HuH-7 (cell line): ENCODE measurements around the gene PAPOLA.
"Not testable (repeated sequence)": the region's sequence is repeated elsewhere in the genome, so short reads cannot be mapped to it uniquely, and the experiment has no call there.

Experiments
- DNase-seq: peaks from one replicate; pipeline ENCODE4 v3.0.0; 2011; ENCODE audit warnings: low spot score

Gene PAPOLA

GRCh38 chr14:96502621-96503305 is 581 bp downstream of the PAPOLA start:
- no peak for DNase-seq

GRCh38 chr14:96503306-96503679 is 1.1 kb downstream of the PAPOLA start:
- no peak for DNase-seq

DNA sequence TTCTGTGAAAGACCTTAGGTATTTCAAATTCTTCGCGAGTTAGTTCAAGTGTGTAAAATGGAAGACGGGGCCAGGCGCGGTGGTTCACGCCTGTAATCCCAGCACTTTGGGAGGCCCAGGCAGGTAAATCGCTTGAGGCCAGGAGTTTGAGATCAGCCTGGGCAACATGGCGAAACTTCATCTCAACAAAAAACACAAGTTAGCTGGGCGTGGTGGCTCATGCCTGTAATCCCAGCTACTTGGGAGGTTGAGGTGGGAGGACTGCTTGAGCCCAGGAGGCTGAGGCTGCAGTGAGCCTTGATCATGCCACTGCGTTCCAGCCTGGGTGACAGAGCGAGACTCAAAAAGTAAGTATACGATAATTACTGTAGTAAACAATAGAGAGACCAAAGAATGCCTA is 2.2 kb downstream of the PAPOLA start:
- not testable (repeated sequence) for DNase-seq

DNA sequence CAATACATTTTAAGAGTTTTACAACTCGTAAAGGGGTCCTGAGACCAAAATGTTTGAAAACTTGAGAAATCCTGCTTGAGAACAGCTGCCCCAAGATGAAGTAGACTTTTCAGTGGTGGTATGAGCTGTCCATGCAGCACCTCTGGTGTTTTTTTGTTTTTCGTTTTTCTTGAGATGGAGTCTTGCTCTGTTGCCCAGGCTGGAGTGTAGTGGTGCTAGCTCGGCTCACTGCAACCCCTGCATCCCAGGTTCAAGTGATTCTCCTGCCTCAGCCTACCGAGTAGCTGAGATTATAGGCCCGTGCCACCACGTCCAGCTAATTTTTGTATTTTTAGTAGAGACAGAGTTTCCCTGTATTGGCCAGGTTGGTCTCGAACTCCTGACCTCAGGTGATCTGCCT is 5.5 kb downstream of the PAPOLA start:
- no peak for DNase-seq

DNA sequence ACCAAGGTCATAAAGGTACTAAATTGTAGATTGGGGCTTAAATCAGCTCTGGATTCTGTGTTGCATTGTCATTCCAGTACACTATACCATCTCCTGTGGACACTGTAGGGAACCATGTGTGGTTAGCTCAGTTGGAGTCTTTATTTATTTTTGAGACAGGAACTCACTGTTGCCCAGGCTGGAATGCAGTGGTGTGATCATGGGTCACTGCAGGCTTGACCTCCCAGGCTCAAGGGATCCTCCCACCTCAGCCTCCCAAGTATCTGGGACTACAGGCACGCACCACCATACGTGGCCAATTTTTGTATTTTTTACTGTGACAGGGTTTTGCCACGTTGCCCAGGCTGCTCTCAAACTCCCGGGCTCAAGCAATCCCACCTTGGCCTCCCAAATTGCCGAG is 6.7 kb downstream of the PAPOLA start:
- DNase-seq, result no peak

DNA sequence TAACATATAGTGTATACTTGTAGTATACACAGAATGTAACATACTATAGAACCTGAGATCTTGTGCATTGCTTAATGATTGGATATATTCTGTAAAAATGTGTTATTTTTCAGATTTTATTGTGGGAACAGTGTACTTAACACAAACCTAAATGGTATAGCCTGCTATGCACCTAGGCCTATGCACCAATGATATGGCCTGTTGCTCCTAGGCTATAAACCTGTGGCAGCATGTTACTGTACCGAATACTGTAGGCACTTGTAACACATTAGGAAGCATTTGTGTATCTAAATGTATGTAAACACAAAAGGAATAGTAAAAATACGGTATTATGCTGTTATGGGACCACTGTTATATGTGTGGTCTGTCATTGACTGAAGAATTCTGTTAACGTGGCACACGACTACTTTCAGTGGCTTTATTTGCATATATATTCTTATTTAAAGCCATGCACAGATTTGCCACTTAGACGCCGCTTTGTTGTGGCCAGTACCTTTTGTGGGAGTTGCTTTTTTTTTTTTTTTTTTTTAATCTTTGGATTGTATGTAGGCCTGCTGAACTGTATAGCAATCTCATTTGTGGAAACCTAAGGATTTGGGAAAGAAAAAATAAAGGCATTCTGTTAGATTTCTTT is 7.4 kb downstream of the PAPOLA start:
- no peak for DNase-seq

DNA sequence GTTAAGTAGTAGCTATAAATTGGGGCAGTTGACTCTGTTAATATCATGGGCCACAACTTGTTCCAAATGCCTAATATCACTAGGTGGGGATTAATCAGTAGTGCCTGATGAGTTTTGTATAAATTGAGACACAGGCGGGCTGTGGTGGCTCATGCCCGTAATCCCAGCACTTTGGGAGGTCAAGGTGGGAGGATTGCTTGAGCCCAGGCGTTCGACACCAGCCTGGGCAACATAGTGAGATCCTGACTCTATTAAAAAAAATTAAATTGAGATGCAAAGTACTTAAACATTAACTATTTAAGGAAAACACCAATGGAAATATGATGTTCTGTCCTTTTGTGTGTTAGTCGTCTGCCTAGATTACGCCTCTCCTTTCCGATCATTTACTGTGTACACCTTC is 9.0 kb downstream of the PAPOLA start:
- no peak for DNase-seq

DNA sequence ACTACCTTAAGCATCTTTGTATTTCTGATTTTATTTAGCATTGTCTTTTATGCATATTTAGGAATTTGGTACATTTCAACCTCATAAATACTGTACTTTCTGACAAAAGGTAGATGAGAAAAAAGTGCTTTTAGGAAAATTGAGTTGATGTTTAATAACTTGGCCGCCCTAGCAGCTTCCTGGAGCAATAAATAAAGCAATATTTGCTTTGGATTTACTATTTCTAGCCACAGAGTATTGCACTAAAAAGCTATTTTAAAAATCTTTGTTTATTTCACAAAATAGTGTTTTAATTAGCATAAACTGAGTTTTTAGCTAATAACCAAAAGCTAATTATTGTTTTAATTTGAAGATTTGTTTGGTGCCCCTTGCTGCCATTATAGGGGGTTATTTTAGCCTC is 9.5 kb downstream of the PAPOLA start:
- no peak for DNase-seq

DNA sequence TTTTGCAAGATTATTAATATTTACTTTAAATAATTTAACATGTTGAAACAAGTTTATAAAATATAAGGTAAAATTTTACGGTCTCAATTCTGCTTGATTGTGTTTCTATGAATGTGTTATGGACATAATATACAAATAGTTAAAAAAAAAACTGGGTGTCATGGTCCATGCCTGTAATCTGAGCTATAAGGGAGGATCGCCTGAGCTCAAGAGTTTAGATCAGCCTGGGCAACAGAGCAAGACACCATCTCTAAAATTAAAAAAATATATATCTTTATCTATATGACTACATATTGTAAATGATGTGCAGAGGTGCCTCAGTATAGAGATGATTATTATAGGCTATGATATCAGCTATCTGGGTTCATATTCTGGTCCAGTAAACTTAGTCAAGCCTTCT is 9.9 kb downstream of the PAPOLA start:
- DNase-seq, result no peak

DNA sequence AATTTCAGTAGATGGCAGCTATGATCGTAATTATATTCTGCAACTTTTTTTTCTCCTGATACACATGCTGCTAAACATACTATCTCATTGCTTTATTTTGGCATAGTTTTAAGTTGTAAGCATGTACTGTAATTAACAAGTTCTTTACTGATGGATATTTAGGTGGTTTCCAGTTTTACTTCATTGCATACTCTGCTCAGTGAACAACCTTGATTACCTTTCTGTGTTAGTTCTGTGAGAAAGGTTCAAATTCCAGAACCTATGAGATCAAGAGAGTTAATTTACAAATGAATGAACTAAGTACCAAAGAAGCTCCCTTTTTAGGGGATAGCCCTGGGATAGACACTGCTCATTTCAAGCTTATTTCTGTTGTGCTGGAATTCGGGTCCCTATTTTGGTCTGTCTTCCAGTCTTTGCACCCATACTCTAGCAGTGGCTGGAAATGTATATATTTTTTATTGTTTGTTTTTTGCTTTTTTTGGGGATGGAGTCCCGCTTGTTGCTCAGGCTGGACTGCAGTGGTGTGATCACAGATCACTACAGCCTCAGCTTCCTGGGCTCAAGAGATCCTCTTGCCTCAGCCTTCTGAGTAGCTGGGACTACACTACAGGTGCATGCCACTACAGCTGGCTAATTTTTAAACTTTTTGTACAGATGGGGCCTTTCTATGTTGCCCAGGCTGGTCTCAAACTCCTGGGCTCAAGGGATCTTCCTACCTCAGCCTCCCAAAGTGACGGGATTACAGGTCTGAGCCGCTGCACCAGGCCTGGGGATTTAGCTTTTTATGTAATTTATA is 10.6 kb downstream of the PAPOLA start:
- no peak for DNase-seq

- no peak for DNase-seq
These were observed 12.5 kb downstream of the PAPOLA start for GRCh38 chr14:96514694-96515093.

DNA sequence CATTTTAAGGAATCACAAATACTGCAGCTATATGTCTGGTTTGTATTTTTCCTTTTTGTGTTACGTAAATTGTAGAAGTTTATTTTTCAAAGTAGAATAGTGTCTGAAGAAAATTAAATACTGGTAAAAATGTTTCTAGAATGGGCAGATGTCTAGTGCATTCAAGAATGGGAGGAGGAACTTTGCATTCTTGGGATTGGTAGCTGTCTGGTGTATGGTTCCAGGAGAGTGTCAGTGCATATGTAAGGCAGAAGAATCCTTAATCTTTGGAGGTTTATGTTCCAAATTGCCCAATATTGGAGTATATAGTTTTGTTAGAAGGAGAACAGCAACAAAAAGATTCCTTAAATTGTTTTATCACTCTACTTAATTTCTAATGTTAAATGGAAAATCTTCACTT is 13.5 kb downstream of the PAPOLA start:
- no peak for DNase-seq

GRCh38 chr14:96516351-96516750 is 14.2 kb downstream of the PAPOLA start:
- no peak for DNase-seq

GRCh38 chr14:96519970-96520369 is 17.8 kb downstream of the PAPOLA start:
- no peak for DNase-seq

DNA sequence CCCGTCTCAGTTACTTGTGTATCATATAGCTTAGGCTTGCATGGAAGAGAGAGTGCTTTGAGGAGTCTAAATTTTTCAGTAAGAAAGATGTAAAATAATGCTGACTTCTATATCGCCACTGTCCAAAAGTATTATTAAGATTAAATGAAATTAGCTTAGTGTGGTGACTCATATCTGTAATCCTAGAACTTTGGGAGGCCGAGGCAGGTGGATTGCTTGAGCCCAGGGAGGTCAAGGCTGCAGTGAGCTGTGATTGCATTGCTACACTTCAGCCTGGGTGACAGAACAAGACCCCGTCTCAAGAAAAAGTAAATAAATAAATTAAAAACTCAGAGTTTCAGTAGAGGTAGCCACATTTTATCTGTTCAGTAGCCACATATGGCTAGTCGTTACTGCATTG is 23.3 kb downstream of the PAPOLA start:
- DNase-seq, result no peak

DNA sequence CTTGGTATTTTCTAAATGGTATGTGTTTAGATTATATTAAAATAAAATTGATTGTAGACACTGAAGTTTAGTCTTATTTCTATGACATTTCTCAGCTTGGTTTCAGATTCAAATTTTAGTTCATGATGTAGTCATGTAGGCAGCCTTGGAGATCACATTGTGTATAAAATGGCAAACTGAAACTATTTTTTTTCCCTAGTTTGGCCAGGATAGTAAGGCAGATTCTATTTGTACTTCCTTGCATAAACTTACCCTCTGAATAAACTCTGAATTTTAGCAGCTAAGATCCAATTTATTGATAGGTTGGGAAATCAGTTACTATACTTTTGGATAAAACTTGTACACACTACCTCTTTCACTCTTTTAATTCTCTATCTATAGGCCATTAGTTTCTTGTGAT is 30.4 kb downstream of the PAPOLA start:
- DNase-seq, result no peak

DNA sequence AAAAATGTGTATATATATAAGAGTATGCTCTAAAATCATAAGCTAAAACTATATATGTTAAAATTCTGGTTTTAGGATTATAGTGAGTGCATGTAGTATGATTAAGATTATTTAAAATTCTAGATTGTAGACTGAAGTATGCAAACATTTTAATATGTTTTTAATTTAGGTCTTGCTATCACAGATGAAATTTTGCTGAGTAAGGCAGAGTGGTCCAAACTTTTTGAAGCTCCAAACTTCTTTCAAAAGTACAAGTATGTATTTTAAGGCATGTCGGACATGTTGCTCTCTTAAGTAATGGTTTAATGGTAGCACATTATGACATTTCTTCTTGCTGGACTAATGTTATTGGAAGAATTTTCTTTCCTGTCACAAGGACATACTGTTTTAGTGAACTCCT is 34.6 kb downstream of the PAPOLA start:
- DNase-seq, result no peak

DNA sequence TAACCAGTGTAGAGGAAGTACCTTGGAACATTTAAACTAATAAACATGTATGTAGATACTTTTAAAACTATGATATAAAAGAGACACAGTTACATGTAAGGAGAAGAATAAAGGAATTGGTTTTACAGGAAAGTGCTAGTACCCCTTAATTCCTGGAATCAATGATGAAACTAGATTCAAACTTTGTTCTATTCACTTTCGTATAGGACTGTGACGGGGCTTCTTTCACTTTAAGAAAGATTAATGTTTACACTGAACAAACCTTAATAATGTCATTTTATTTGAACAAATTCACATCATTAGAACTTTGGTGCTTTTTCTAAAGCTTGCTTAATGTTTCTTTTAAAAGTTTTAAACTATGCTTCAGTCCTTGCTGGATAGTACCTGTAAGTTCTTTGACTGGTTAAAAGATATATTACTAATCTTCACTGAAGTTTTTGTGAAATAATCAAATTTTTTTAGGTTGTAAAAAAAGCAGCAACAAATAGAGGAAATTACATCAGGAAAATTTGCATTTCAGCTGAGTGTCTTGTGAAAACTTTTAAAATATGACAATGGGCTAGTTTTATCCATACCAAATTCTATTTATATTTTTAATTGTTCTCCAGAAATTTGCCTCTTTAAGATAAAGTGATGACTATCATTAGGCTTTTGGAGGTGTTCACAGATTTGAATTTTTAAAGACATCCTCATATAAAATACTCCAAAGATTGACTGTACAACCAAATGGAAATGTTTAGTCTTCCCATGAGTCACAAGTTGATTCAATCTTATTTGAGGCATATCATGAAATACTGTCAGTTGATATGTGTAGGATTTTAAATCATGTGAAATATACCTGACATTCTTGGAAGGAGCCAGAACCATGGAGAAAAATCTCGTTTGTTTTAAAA is 36.2 kb downstream of the PAPOLA start:
- DNase-seq, result no peak

GRCh38 chr14:96538990-96539317 is 36.8 kb downstream of the PAPOLA start:
- DNase-seq, result no peak

DNA sequence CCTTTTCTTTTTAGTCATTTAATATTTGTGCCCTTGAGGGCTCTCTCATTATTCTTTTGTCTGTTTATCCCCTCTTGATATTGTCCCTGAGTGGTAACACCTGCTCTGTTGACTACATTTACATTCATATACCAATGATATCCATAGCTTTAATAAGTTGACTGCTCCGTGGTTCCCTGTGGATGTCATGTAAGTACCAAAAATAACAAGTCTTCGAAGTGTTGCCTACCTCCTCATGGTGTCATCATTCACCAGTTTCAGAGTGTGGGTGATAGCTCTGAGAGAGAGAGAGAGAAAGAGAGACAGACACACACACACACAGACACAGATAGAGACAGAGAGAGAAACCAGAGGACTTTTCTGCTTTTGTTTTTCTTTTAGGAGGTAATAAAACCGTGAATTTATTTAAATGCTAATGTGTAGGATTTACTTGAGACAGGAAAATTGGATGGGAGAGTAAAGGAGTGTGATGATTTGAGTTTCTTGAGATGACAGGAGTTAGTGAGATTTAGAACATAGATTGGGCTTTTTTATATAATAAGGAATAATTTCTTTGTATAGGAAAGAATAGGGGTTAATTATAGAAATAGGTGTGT is 52.2 kb downstream of the PAPOLA start:
- no peak for DNase-seq

- DNase-seq, result no peak
These were observed 57.4 kb downstream of the PAPOLA start for GRCh38 chr14:96559571-96559970.

GRCh38 chr14:96564389-96564788 is 62.2 kb downstream of the PAPOLA start:
- DNase-seq, result no peak
